GM21390 (cell line): ENCODE results near the gene CCL3.
"Not testable (repeated sequence)": the region's sequence is repeated elsewhere in the genome, so short reads cannot be mapped to it uniquely, and the experiment has no call there.

Source experiments
- ATAC-seq: cut with Tn5 transposase; IDR thresholded peaks from one replicate; pipeline ENCODE4 v1.9.1; 2021; ENCODE audit not compliant: unreplicated experiment

The CCL3 gene

DNA sequence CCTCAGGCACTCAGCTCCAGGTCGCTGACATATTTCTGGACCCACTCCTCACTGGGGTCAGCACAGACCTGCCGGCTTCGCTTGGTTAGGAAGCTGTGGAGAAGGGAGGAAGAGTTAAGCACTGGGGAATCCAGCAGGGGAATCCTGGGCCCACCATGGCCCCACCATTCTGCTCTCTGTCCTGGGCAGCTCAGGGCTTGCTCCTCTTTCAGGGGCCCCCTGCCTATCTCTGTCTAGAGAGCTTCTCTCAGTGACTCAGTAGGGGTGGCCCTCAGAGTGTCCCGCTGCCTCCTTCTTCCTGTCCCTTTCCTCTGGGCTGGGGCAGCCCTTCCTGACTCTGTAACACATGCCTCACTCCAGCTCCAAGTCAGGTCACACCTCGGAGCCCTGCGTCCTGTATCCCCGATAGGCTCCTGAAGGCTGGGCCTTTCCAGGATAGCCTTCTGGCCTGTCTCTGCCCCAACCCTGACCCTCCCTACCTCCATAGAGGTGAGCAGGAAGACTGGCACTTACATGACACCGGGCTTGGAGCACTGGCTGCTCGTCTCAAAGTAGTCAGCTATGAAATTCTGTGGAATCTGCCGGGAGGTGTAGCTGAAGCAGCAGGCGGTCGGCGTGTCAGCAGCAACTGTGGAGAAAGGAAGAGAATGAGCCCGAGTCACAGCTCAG, 1.1 kb downstream of the CCL3 start:
- no peak for ATAC-seq

DNA sequence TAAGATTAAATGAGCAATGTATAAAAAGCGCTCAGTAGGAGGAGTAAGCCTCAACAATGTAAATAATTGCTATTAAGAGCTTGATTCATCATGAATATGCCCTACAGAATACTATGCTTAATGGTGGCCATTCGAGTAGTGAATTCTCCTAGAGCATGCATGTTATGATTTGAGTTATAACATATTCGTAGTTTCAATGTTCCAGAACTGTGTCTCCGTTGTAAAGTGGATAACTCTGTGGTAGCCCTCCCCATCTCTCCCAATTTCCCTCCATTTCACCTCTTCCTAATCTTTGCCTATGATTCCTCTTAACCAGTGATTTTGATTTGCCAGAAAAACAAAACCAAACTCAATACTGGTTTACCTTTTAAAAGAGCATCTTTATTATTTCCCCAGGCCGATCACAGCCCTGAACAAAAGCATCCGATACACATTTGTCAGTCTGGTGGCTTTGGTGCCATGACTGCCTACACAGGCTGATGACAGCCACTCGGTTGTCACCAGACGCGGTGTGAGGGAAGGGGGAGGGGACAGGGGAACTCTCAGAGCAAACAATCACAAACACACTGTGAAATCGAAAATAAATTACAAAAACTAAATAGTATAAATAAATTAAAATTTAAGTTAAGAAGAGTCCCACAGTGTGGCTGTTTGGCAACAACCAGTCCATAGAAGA, 1.9 kb downstream of the CCL3 start:
- ATAC-seq: not testable (repeated sequence)

DNA sequence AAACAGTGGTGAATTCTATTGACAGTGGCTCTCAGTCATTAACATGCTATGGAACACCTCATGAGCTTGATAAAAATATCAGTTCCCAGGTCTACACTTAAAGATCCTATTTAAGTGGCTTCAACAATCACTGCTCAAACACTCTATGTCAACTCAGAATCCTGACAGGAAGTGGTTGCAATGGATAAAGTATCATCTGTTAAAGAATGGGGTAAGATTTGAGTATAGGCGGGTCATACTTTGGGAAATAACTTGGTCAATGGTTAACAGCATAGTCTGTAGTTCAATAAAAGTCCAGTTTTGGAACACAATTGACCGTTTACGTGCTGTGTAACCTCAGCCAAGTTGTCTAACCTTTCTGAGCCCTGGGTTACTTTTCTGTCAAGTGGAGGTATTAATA, 2.5 kb downstream of the CCL3 start:
- ATAC-seq: not testable (repeated sequence)

DNA sequence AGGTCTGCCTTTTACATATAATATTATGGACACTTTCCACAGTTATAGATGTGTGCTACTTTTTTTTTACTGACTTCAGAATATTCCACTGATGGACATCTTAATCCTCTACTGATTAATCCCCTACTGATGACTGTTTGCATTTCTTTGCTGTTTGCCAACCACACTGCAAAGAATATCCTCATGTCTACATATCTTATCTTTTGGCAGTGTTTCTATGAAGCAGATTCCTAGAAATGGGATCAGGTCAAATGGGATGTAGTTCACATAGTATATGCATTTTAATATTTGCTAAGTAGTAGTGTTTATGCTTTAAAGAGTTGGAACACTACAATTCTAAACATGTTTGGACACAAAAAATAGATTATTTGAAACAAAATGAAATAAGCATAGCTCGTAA, 3.2 kb downstream of the CCL3 start:
- no peak for ATAC-seq

DNA sequence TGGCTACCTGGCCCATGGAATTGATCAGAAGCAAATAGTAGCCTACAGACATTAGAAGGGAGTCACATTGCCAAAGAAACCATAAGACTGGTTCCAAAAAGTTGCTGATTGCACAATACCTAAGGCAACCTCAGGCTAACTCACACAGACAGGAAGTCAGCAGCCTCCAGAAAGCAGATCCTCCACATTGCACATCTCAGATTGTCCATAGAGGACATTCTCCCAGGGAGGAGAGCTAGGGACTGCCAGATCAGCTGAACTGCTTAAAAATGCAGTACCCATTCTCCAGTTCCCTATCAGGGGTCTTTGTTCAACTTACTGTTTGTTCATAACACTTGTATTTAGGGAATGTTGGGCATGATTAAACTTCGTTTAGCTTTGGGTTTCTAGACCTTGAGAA, 4.2 kb downstream of the CCL3 start:
- no peak for ATAC-seq

DNA sequence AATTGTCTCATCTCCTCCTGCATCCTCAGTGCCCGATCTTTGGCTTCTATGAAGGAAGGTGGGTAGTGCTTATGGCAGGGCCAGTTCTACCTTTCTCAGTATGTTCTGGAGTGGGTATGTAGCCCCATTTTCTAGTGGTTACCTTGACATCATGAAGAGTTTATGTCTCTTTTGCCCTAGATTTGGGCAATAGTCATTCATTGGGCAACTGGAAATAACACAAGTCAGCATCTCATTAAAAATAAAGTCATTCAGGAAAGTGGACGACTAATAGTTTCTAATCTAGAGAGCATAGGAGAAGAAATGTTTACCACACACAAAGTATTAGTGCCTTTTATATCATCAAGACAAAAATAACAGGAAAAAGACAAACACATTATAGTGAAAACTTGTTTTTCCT, 6.3 kb downstream of the CCL3 start:
- ATAC-seq: not testable (repeated sequence)

DNA sequence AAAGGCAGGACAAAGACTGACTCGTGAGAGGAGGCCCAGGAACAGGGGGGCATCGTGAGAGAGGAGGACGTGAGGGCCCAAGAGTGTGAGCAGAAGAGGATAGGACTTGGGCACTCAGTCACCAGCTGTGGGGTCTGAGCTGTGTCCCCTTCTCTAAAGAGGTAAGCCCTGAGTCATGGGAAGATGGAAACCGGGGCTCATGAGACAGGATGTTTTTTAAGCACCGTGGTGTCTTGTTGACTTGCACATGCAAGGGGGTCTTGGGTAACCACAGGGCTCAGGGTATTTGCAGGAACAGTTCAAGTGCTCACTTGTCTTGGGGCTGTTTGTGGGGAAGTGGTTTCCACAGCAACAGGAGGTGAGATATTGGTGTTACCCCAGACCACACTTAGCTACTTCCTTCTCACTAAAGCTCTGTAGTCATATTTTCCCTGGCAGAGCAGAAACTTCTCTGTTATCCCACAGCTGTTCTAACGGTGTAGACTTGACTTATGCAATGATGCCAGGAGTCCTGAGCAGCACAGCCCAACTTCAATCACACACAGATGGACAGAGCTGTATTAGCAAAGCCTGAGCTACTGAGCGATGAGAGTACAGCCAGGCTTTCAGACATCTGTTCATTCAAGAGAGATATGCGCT, 7.3 kb downstream of the CCL3 start:
- ATAC-seq: peak; percentile 51

DNA sequence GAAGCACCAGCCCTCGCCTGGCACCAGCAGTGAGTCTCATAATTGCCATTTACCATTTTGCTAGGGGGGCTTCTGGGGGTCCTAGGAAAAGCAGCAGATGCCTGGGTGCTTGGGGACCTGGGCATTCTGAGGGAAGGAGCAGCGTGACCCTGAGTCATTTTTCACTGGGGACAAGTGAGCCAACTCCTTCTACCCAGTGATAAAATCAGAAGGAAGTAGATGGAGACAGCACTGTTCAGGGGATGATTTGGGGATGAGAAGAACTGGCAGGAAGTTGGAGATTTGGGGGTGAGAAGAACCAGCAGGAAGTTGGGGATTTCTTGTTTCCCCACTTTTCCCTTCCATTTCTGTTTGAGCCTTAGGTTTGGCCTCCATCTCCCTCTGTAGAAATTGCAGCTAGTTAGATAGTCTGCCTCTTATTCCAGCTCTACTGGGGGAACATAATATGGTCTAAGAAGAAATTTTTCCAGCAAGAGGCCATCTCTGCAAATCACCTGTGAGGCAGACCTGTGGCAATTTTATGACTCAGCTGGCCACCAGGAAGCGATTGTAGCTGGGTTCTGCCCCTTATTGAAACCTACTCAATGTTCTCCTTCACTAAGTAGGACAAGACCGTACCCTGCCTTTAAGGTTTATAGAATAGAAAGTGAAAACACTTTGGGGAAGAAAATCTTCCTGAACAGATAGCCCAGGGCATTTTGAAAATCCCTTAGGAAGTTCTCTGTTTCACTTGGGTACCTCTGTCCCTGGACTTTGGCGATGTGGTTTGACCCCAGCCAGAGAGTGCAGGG, 8.1 kb downstream of the CCL3 start:
- peak; percentile 38 for ATAC-seq

DNA sequence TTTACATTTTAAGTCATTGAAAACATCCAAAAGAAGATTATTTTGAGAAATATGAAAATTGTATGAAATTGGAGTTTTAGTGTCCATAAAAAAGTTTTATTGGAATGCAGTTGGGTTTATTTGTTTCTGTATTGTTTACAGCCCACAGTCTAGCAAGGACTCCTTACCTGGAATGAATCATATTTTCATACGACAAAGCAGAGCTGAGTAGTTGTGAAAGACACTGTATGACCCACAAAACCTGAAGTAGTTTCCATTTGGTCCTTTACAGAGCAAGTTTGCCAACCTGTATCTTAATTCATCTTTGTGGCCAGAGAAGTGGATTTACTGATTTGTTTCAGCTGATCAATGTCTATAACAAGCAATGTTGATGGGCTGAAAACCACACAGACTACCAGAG, 15.6 kb downstream of the CCL3 start:
- no peak for ATAC-seq

DNA sequence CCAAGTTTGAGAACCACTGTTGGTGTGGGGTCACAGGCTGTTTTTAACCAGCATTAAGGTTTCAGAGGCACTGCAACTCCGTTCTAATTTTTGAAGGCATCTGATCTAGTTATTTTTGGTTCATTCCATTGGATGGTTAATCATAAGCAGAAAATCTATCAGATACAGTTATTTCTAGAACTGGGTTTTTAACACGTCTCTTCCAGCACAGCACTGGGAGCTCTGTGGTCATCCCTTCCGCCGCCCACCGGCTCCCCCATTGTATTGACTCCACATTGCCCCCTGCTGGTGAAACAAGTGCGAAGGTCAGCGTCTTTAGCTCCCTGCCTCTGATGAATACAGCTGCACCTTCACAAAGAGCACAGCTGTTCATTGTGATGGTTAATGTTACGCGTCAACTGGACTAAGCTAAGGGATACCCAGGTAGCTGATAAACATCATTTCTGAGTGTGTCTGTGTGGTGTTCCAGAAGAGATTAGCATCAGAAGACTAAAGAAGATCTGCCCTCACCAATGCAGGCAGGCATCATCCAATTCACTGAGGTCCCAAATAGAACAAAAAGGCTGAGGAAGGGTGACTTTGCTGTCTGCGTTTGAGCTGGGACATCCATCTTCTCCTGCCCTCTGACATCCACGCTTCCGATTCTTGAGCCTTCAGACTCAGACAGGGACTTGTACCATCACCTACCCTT, 17.4 kb downstream of the CCL3 start:
- no peak for ATAC-seq

DNA sequence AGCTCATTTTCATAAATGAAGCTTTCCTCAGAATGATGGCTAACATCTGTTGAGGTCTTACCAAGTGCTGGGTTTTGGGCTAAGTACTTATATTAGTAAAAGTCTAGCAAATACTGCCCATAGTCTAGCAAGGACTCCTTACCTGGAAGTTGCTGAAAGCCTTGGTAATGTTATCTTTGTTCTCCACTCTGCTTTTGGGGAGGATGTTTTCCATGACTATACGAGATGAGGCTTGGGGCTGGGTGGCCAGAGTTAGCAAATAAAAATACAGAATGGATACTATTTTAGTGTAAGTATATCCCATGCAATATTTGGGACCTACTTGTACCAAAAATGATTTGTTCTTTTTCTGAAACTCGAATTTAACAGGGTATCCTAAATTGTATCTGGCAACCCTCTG, 18.2 kb downstream of the CCL3 start:
- no peak for ATAC-seq

DNA sequence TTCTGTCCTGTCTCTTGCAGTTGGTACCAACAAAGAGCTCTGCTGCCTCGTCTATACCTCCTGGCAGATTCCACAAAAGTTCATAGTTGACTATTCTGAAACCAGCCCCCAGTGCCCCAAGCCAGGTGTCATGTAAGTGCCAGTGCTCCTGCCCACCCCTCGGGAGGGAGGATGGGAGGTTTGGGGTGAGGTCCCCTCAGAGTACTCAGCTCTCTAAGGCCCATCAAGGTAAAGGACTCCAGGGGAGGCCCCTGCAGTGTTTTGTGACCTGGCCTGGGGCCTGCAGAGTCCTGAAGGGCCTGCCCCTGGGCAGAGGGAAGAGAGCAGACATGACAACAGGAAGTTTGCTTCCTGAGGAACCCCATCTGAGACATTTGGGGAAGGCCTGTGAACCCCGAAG, 19.5 kb downstream of the CCL3 start:
- ATAC-seq: no peak

DNA sequence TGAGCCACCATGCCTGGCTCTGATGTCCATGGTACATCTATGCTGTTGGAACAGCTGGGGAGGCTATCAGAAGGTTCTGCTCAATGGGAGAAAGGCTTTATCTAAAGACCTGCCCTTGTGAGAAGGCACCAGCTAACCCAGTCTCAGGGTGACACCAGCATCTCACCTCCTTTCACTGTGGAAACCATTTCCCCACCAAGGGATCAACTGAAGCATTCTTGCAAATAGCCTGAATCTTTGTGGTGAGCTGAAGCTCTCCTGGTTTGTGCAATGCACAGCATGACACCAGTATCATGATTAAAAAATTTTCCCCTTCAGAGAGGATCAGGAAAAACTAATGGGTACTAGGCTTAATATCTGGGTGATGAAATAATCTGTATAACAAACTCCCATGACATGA, 20.8 kb downstream of the CCL3 start:
- no peak for ATAC-seq

DNA sequence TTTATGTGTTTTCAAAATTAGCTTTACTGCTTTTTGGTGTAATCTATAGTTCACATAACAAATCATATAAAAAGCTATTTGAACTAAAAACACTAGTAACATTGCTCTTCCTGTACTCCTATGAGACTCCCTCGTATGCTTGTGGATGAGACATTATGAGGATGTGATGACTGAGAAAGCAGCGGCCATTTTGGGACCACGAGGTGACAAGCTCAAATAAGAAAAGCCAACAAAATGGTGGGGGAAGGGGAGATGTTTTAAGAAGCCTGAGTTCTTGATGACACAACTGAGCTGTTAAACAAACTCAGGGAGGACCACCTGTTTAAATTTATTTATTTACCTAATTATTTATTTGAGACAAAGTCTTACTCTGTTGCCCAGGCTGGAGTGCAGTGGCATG, 21.4 kb downstream of the CCL3 start:
- no peak for ATAC-seq

DNA sequence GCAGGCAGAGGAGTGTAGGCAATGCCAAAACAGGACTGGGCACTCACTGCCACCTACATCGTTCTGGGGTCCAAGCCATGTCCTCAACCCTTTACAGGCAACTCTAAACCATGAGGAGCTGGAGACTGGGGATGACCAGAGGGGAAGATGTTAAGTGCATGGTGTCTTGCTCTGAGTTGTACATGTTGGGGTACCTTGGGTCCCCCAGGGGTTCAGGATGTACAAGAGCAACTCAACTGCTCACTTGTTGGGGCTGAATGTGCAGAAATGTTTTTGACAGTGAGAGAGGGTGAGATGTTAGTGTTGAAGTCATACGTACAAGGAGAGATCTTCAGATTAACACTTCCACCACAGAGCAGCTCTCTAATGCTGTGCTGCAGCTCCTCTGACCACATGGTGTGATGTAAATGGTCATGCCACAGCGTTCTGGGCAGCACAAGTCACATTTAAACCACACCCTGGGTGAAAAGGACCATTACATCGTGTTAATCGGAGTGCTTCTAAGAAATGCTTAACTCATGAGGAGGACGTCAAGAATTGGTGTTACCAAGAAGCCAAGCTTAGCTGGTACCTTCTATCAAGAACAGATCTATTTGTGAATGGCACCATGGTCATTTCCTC, 23.5 kb downstream of the CCL3 start:
- ATAC-seq: no peak

DNA sequence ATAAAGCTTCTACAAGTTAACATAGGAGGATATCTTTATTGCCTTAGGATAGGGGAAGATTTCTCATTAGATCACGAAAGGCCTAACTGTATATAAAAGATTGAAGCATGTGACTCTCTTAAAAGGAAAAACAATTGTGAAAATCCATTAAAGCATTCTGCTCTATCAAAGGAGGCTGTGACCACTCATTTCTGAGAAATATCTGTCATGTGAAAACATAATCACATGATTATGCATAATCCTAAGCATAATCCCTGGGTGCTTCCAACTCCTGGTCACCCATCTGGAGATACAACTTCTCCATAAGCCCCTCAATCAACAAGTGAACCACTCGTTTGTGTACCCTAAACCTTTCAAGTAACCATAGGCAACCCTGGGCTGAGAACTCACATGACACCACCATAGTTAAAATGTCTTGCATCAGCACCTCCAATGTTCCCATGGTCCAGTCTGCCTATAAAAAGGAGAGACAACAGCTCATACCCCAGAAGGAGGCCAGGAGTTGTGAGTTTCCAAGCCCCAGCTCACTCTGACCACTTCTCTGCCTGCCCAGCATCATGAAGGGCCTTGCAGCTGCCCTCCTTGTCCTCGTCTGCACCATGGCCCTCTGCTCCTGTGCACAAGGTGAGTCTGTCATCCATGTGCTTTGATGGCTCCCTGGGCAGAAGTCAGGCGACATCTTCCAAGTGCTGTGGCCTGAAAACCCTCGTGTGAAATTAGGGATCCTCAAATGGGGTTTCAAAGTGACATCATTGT, 26.0 kb downstream of the CCL3 start, which contains the start of gene CCL18:
CCL18 (plus strand) TSS at position 487 of the 756 bp plus-strand sequence; CDS start at position 558, 71 bp downstream.
- no peak for ATAC-seq

DNA sequence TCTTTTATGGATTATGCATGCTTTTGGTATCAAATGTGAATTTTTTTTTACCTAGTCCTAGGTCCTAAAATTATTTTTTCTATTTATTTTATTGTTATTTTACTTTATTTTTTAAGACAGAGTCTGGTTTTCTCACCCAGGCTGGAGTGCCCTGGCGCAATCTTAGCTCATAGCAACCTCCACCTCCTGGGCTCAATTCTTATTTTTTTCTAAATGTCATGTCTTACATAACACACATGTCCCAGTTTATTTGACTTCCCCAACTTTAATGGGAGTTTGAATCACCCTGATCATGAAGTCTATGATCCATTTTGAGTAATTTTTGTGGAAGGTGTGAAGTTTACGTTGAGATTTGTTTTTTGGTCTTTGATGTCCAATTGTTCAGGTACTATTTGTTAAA, 29.1 kb downstream of the CCL3 start:
- no peak for ATAC-seq

DNA sequence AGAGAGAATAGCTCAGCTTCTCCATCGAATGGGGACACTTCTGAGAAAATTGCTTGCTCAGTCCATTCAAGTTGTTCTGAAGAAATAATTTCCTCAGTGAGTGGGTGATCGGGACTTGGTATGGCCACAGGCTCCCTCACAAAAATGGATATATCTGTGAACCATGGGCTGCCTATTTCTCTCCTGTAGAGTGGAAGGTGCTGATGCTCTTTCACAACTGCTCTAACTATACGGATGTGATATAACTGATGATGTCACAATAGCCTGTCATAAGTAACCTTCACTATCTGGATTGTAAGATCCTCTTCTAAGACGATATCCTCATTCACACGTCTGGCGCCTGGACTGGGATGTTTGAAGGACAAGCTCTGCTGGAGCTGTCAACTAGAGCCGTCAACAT, 30.5 kb downstream of the CCL3 start:
- no peak for ATAC-seq

DNA sequence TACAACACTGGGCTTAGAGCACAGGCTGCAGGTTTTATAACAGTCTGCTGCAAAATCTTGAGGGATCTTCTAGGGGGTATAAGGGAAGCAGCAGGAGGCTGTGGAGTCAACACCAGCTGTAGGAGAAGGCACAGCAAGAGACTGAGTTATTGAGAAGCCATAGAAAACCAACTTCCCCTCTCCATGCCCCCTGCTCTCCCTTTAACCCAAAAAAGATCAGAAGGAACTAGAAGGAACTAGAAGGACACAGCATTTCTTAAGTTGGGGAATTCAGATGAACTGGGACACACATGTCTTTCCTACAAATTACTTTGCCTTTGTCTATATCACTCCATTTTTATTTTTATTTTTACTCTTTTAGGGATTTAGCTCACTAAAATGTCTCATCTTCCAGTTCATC, 32.0 kb downstream of the CCL3 start:
- ATAC-seq: no peak
